Measurements from ENCODE around the gene ATXN2. TPM values are rescaled to one million over a fixed set of nuclear protein-coding genes. Genes with fewer than 3 reads are reported as not detected.

The ATXN2 gene
- total and polyA plus RNA-seq, 3 donors from 2014 or later, result 61.4 to 165 (median 145) TPM

DNA sequence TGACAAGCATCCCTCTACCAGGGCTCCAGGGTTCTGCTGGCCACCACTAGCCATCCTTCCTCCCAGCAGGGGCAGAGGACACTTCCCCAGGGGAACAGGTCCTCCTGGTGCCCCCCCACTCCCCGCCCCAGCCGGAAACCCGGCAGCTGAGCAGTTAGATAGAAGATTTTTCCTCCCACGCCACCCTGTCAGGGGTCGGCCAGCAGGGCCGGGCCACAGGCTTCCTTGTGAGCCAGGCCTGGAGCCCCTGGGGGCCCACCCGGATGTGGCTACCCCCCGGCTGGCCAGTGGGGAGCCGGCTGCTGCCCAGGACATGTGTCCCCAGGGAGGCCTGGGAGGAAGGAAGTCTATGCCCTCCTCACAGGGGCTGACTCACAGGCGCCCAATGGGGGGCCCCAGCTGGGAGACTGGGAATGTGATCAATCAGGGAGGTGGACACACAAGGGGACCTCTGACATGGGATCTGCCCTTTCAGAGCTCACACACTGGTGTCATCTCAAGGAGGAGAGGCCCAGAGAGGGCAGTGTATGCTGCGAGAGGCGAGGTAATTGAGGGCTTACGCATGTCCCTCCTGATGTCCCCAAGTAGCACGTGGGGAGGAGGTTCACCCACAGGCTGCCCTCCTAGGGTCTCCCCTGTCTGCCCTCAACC lies 189.2 kb downstream of the ATXN2 start:
- Histone ChIP-seq H3K4me1 (peaks cover 51% of the 10 kb centered on the region), H3K4me3 (no peak overlapping the region), H3K27me3 (no peaks in the 10 kb centered on the region), H3K9me3 (no peaks in the 10 kb centered on the region), H3K36me3 (ENCODE audit: low read depth, missing control alignments) (no peaks in the 10 kb centered on the region), H3K27ac (peak overlapping the region; percentile 31 to 46)
- intact Hi-C loops (cut with DNase I; ENCODE audit: low total_unique reads), result loop anchor here (10.0 kb wide), 1 partner anchor 275 kb away; the partner anchor contains the start of genes ACAD10 and BRAP
- DNase-seq, result no peak
- TF ChIP-seq POLR2A (IDR thresholded peaks at IDR 0.05), result no peak
- no peak for TF ChIP-seq CTCF (IDR thresholded peaks at IDR 0.05)
- 28 to 67% methylated on average over 3 to 13 of the region's 14 CpGs for WGBS, 2 donors

GRCh38 chr12:111409403-111409779 lies 189.7 kb downstream of the ATXN2 start:
- Histone ChIP-seq H3K9me3 (no peaks in the 10 kb centered on the region), H3K27ac (peak overlapping the region in 1 of 2 donors; percentile 46), H3K36me3 (ENCODE audit: low read depth, missing control alignments) (no peaks in the 10 kb centered on the region), H3K27me3 (no peaks in the 10 kb centered on the region), H3K4me1 (peaks cover 55% of the 10 kb centered on the region), H3K4me3 (no peak overlapping the region)
- no peak for DNase-seq
- intact Hi-C loops (cut with DNase I; ENCODE audit: low total_unique reads), result loop anchor here (10.0 kb wide), 1 partner anchor 275 kb away; the partner anchor contains the start of genes ACAD10 and BRAP
- no peak for TF ChIP-seq CTCF (IDR thresholded peaks at IDR 0.05)
- no peak for TF ChIP-seq POLR2A (IDR thresholded peaks at IDR 0.05)
- 47 to 72% methylated on average over 9 to 15 of the region's 15 CpGs for WGBS, 2 donors

- Histone ChIP-seq H3K9me3 (no peaks in the 10 kb centered on the region), H3K27me3 (no peaks in the 10 kb centered on the region), H3K27ac (peak overlapping the region in 1 of 2 donors; percentile 89), H3K36me3 (ENCODE audit: low read depth, missing control alignments) (no peaks in the 10 kb centered on the region), H3K4me1 (peaks cover 55% of the 10 kb centered on the region), H3K4me3 (no peak overlapping the region)
- TF ChIP-seq POLR2A (IDR thresholded peaks at IDR 0.05) (no peak), CTCF (IDR thresholded peaks at IDR 0.05) (no peak)
- 88 to 94% methylated on average over 2 to 4 of the region's 4 CpGs for WGBS, 2 donors
- no peak for DNase-seq
- intact Hi-C loops (cut with DNase I; ENCODE audit: low total_unique reads), result loop anchor here (10.0 kb wide), 1 partner anchor 276 kb away; the partner anchor contains the start of genes ACAD10 and BRAP
These were observed 190.3 kb downstream of the ATXN2 start for GRCh38 chr12:111408686-111409402.

DNA sequence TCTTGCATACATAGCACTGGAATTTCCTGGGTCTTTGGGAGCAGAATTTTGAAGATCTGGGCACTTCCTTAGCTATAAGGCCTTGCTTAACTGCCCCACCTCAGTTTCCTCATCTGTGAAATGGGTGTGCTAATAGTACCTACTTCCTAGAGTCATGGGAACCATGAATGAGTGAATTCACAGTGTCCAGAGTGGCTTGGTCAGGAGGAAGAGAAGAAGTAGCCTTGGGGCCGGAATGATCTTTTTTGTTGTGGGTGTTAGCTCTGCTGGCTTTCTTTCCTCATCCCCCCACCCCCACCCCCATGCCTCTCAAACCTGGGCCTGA lies 191.0 kb downstream of the ATXN2 start:
- peak overlapping the region in 1 of 2 donors; percentile 89 for H3K27ac ChIP-seq
- H3K9me3 ChIP-seq, result no peaks in the 10 kb centered on the region
- H3K4me3 ChIP-seq, result no peak overlapping the region
- no peak for DNase-seq
- peaks cover 48% of the 10 kb centered on the region for H3K4me1 ChIP-seq
- no peaks in the 10 kb centered on the region for H3K36me3 ChIP-seq (ENCODE audit: low read depth, missing control alignments)
- H3K27me3 ChIP-seq, result no peaks in the 10 kb centered on the region
- no peak for TF ChIP-seq POLR2A (IDR thresholded peaks at IDR 0.05)
- no peak for TF ChIP-seq CTCF (IDR thresholded peaks at IDR 0.05)
- intact Hi-C loops (cut with DNase I; ENCODE audit: low total_unique reads), result loop anchor here (10.0 kb wide), 1 partner anchor 277 kb away; the partner anchor contains the start of genes ACAD10 and BRAP
- WGBS, 2 donors, result 62 to 70% methylated on average over 1 of the region's 1 CpG
